Colonic mucosa (tissue), 4 donors: ENCODE measurements around the gene PROX2. TPM values are rescaled to one million over a fixed set of nuclear protein-coding genes. Genes with fewer than 3 reads are reported as not detected.

Experiments
- DNase-seq: peaks from one replicate; pipeline ENCODE4 v3.0.0-alpha.2; 2020
- H3K27ac ChIP-seq: fragments of 200-600 bp; one replicate; pipeline ENCODE4 v1.8.0; 2021
- H3K27me3 ChIP-seq: fragments of 200-600 bp; one replicate; pipeline ENCODE4 v1.8.0; 2021
- H3K36me3 ChIP-seq: fragments of 200-600 bp; one replicate; pipeline ENCODE4 v1.8.0; 2021
- H3K4me1 ChIP-seq: fragments of 200-600 bp; one replicate; pipeline ENCODE4 v1.8.0; 2021; ENCODE audit warnings: mild to moderate bottlenecking
- H3K4me3 ChIP-seq: fragments of 200-600 bp; one replicate; pipeline ENCODE4 v1.8.0; 2021
- H3K9ac ChIP-seq, 2 donors: one replicate each; pipeline ENCODE4 v1.7.0; 2013; ENCODE audit warnings: control low read depth in 2 of 2, low read depth in 2 of 2, low read length in 2 of 2
- H3K9me3 ChIP-seq: fragments of 200-600 bp; one replicate; pipeline ENCODE4 v1.8.0; 2021
- CTCF ChIP-seq: fragments of 200-600 bp; IDR thresholded peaks from one replicate; pipeline ENCODE4 v1.8.0; 2022; ENCODE audit warnings: antibody characterized with exemption, mild to moderate bottlenecking
- intact Hi-C: fragments of 100-400 bp; cut with DNase I; formaldehyde crosslinking; loops from one replicate; pipeline ENCODE4 v1.14.1; 2022
- total RNA-seq, 2 donors: library from RNA; stranded (reverse); fragmentation: NEBNext Ultra II Directional in 1 of 2; extraction: Animal tissue kit (Norgen Biotek cat#: 25700) in 1 of 2; gene quantifications; one replicate each; pipeline ENCODE4 v1.2.1, GENCODE V29; 2021
- donor health status: healthy.
- donor health status: DM: no; HTN: no; CAD: no.
- donor health status: DM: no; HTN: no; CAD: no.

PROX2 gene
- total RNA-seq, 2 donors from 2014 or later, result not detected

DNA sequence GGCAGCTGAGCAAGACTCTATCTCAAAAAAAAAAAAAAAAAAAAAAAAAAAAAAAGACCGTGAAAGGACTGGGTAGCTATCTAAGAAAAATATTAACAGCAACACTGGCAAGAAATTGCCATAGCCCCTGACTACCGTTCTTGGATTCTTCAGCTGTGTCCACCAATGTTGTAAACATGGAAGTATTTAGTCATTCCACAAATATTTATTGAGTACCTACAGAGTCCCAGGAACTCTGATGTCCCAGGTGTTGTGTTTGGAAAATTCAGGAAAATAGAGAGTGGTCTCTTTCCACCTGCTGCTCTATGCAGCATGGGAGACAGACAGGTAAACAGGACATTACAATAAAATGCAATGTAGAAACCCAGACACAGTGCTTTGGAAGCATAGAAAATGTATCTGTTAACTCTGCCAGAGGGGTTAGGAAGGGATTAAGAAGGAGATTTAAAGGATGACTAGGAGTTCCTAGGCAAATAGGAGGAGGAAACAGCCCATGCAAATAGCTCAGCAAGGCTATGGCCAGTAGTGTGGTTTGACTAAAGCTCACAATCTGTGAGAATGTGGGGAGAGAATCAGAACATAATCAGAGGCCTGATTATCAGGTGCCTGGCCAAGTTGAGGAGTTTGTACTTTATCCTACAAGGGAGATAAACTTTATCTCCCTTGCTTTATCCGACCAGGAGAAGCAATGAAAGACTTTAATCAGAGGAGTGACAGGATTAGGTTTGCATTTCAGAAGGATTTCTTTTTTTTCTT, 3.7 kb upstream of the PROX2 start:
- Histone ChIP-seq H3K9me3 (no peaks in the 10 kb centered on the region), H3K4me1 (peaks cover 10% of the 10 kb centered on the region), H3K36me3 (no peaks in the 10 kb centered on the region), H3K27ac (no peak overlapping the region), H3K9ac (no peak overlapping the region), H3K4me3 (no peak overlapping the region), H3K27me3 (no peaks in the 10 kb centered on the region)
- DNase-seq, result no peak
- intact Hi-C loops, result no loop called here
- TF ChIP-seq CTCF, result no peak

DNA sequence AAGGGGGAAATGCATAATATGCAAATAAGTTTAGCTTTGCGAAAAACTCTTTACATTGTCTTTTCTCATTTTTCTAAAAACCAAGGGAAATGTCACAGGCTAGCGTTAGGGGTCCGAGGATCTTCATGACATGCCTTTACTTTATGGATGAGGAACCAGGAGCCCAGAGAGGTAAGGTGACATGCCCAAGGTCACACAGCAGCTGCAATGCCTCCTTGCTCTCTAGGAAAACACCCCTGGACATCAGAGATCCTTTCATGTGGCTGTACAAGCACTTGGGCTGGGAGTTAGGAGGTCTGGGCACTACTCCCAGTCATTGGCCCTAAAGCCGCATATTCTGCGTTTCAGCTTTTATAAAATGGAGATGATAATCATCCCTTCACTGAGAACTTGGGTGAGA, 741 bp downstream of the PROX2 start:
- Histone ChIP-seq H3K27me3 (no peaks in the 10 kb centered on the region), H3K9me3 (no peaks in the 10 kb centered on the region), H3K4me1 (no peaks in the 10 kb centered on the region), H3K36me3 (no peaks in the 10 kb centered on the region), H3K27ac (no peak overlapping the region), H3K9ac (no peak overlapping the region), H3K4me3 (no peak overlapping the region)
- DNase-seq, result no peak
- intact Hi-C loops, result no loop called here
- TF ChIP-seq CTCF, result no peak

DNA sequence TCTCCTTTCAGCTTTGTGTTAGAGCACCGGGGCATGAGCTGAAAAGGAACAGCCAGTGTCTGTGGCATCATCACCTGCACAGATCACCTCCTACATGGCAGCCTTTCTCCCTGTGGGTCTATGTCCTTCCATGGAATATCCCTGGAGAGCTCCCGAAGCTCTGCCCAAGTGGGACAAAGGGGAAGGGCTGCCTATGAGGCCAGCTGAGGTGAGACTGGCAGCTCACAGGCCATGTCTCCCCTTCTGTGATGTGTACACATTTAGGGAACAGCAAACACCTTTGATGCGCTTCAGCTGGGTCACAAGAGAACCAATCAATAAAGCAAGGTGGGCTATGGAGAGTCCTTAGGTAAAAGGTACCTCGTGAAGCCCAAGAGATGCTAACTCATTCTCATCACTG, 4.1 kb downstream of the PROX2 start:
- Histone ChIP-seq H3K9ac (no peak overlapping the region), H3K27ac (no peak overlapping the region), H3K4me1 (no peaks in the 10 kb centered on the region), H3K4me3 (no peak overlapping the region), H3K36me3 (no peaks in the 10 kb centered on the region), H3K27me3 (no peaks in the 10 kb centered on the region), H3K9me3 (no peaks in the 10 kb centered on the region)
- no peak for TF ChIP-seq CTCF
- intact Hi-C loops, result no loop called here
- DNase-seq, result no peak

DNA sequence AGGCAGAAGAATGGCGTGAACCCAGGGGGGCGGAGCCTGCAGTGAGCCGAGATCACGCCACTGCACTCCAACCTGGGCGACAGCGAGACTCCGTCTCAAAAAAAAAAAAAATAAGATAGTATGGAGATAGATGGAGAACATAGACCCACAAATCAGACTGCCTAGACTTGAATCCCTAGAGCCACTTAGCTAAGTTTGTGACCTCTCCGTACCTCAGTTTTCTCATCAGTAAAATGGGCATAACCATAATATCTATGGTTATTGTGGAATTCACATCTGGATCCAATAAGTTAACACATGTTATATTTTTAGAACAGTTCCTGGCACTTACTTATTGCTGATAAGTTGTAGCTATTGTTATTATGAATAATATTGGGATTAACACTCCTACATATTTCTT, 7.2 kb downstream of the PROX2 start:
- DNase-seq, result no peak
- no peaks in the 10 kb centered on the region for H3K36me3 ChIP-seq
- H3K4me1 ChIP-seq, result no peaks in the 10 kb centered on the region
- no peak overlapping the region for H3K27ac ChIP-seq
- TF ChIP-seq CTCF, result no peak
- H3K9me3 ChIP-seq, result no peaks in the 10 kb centered on the region
- intact Hi-C loops, result no loop called here
- no peaks in the 10 kb centered on the region for H3K27me3 ChIP-seq
- H3K9ac ChIP-seq, result no peak overlapping the region
- no peak overlapping the region for H3K4me3 ChIP-seq

DNA sequence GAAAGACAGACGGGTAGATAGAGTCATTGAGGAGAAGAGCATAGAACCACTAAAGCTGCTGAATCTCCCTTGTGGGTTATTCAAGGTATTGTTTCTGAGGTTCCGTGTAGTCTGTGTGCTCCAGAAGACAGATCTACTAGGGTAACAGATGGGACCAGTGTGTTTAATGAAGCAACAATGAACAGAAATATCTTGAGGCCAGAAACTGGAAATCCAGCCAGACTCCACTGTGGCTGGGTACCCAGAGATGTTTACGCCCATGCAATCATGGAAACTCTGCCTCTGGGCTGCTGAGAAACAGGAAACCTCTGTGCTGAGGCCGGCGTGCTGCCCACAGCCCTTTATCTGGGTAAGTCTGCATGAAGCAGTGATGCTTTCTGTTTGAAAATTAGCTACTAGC, 8.3 kb downstream of the PROX2 start:
- Histone ChIP-seq H3K27ac (no peak overlapping the region), H3K36me3 (no peaks in the 10 kb centered on the region), H3K27me3 (no peaks in the 10 kb centered on the region), H3K4me3 (no peak overlapping the region), H3K9ac (no peak overlapping the region), H3K4me1 (no peaks in the 10 kb centered on the region), H3K9me3 (no peaks in the 10 kb centered on the region)
- DNase-seq, result no peak
- intact Hi-C loops, result no loop called here
- TF ChIP-seq CTCF, result no peak
